Measurements from ENCODE around the gene MYO1D.

DNA sequence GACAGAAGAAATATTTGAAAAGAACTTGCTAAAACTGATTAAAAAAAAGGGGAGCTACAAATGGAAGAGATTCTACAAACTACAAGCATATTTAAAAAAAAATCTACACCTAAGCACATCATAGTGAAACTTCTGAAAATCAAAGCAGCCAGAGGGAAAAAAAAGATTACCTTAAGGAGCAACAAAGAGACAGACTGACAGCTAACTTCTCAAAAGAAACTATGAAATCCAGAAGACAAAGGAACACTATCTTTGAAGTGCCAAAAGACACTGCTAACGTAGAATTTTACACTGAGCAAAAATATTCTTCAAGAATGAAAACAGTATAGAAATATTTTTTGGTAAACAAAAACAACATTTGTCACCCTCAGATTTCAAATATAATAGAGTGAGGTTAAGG is 151.2 kb downstream of the MYO1D start:
- no peak for TF ChIP-seq EP300 (IDR thresholded peaks at IDR 0.05)
- TF ChIP-seq, protein P1, sequence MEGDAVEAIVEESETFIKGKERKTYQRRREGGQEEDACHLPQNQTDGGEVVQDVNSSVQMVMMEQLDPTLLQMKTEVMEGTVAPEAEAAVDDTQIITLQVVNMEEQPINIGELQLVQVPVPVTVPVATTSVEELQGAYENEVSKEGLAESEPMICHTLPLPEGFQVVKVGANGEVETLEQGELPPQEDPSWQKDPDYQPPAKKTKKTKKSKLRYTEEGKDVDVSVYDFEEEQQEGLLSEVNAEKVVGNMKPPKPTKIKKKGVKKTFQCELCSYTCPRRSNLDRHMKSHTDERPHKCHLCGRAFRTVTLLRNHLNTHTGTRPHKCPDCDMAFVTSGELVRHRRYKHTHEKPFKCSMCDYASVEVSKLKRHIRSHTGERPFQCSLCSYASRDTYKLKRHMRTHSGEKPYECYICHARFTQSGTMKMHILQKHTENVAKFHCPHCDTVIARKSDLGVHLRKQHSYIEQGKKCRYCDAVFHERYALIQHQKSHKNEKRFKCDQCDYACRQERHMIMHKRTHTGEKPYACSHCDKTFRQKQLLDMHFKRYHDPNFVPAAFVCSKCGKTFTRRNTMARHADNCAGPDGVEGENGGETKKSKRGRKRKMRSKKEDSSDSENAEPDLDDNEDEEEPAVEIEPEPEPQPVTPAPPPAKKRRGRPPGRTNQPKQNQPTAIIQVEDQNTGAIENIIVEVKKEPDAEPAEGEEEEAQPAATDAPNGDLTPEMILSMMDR (IDR thresholded peaks at IDR 0.05): no peak
